Measurements from ENCODE around the gene PDGFA. TPM values are rescaled to one million over a fixed set of nuclear protein-coding genes. Genes with fewer than 3 reads are reported as not detected.

PDGFA gene
- total RNA-seq, 2 experiments from 2014 or later, result not detected

DNA sequence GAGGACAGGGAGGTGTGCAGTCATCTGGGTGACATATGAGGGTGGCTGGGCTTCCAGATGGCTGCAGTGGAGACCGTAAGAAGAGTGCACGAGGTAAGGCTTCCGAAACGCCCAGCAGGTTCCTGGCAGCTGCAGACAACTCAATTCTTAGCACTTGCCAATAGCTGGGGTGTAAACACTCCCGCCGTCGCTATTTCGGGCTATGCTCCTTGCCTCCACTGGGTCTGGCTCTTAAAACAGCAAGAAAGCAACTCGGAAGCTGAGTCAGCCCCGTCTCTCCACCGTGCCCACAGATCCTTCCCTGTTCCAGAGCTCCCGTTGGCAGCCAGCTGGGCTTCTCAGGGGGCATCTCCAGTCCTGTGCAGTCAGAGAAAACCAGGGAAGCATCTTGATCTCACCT, 6.1 kb upstream of the PDGFA start:
- CTCF ChIA-PET (ENCODE audit: unreplicated experiment), result no interaction called here
- Histone ChIP-seq H3K4me3 (ENCODE audit: low read depth, low read length, poor library complexity, severe bottlenecking) (no peak overlapping the region), H4K20me1 (ENCODE audit: insufficient read depth, low read length) (no peaks in the 10 kb centered on the region; the same call in 1 of the 2 replicates), H3K9me2 (ENCODE audit: insufficient read depth, low read length) (no peaks in the 10 kb centered on the region), H3K4me2 (ENCODE audit: low read length) (no peak overlapping the region), H3K79me2 (ENCODE audit: insufficient read depth, low read depth, low read length) (no peaks in the 10 kb centered on the region), H3K9me3 (ENCODE audit: low read length) (no peaks in the 10 kb centered on the region), H2AFZ (ENCODE audit: low read length) (no peak overlapping the region), H3K27ac (ENCODE audit: low read depth, low read length, poor library complexity, severe bottlenecking) (no peak overlapping the region), H3K36me3 (ENCODE audit: insufficient read depth, low read length) (no peaks in the 10 kb centered on the region), H3K4me1 (ENCODE audit: insufficient read depth, low read length, poor library complexity, severe bottlenecking) (no peaks in the 10 kb centered on the region)
- intact Hi-C loops (cut with micrococcal nuclease; ENCODE audit: unreplicated experiment), result no loop called here
- TF ChIP-seq, protein P1, sequence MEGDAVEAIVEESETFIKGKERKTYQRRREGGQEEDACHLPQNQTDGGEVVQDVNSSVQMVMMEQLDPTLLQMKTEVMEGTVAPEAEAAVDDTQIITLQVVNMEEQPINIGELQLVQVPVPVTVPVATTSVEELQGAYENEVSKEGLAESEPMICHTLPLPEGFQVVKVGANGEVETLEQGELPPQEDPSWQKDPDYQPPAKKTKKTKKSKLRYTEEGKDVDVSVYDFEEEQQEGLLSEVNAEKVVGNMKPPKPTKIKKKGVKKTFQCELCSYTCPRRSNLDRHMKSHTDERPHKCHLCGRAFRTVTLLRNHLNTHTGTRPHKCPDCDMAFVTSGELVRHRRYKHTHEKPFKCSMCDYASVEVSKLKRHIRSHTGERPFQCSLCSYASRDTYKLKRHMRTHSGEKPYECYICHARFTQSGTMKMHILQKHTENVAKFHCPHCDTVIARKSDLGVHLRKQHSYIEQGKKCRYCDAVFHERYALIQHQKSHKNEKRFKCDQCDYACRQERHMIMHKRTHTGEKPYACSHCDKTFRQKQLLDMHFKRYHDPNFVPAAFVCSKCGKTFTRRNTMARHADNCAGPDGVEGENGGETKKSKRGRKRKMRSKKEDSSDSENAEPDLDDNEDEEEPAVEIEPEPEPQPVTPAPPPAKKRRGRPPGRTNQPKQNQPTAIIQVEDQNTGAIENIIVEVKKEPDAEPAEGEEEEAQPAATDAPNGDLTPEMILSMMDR (conservative IDR thresholded peaks at IDR 0.05; ENCODE audit: low read length), result no peak
- TF ChIP-seq EZH2phosphoT487 (IDR thresholded peaks at IDR 0.05; ENCODE audit: borderline replicate concordance, low read depth, low read length), result no peak
- DNase-seq (ENCODE audit: low spot score), result no peak
- POLR2A ChIA-PET, result no interaction called here
- BruUV-seq (replicated peaks), result no TSS peak

DNA sequence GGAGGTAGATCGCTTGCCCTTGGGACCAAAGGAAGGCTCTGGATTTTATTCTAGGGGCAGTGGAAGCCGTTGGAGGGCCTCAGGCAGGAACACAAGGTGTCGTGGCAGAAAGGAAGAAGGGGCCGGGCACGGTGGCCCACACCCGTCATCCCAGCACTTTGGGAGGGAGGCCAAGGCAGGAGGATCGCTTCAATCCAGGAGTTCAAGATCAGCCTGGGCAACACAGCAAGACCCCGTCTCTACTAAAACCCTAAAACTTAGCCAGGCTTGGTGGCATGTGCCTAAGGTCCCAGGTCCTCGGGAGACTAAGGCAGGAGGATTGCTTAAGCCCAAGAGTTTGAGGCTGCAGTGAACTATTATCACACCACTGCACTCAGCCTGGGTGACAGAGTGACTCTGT, 5.2 kb upstream of the PDGFA start:
- Histone ChIP-seq H3K4me3 (ENCODE audit: low read depth, low read length, poor library complexity, severe bottlenecking) (no peak overlapping the region), H3K79me2 (ENCODE audit: insufficient read depth, low read depth, low read length) (no peaks in the 10 kb centered on the region), H3K27ac (ENCODE audit: low read depth, low read length, poor library complexity, severe bottlenecking) (no peak overlapping the region), H2AFZ (ENCODE audit: low read length) (no peak overlapping the region), H3K4me2 (ENCODE audit: low read length) (no peak overlapping the region), H3K36me3 (ENCODE audit: insufficient read depth, low read length) (no peaks in the 10 kb centered on the region), H3K9me2 (ENCODE audit: insufficient read depth, low read length) (no peaks in the 10 kb centered on the region), H3K9me3 (ENCODE audit: low read length) (no peaks in the 10 kb centered on the region), H4K20me1 (ENCODE audit: insufficient read depth, low read length) (no peaks in the 10 kb centered on the region; the same call in 1 of the 2 replicates), H3K4me1 (ENCODE audit: insufficient read depth, low read length, poor library complexity, severe bottlenecking) (no peaks in the 10 kb centered on the region)
- no peak for DNase-seq (ENCODE audit: low spot score)
- intact Hi-C loops (cut with micrococcal nuclease; ENCODE audit: unreplicated experiment), result no loop called here
- POLR2A ChIA-PET, result no interaction called here
- no TSS peak for BruUV-seq (replicated peaks)
- CTCF ChIA-PET (ENCODE audit: unreplicated experiment), result no interaction called here
- TF ChIP-seq, protein P1 (conservative IDR thresholded peaks at IDR 0.05; ENCODE audit: low read length), result no peak

DNA sequence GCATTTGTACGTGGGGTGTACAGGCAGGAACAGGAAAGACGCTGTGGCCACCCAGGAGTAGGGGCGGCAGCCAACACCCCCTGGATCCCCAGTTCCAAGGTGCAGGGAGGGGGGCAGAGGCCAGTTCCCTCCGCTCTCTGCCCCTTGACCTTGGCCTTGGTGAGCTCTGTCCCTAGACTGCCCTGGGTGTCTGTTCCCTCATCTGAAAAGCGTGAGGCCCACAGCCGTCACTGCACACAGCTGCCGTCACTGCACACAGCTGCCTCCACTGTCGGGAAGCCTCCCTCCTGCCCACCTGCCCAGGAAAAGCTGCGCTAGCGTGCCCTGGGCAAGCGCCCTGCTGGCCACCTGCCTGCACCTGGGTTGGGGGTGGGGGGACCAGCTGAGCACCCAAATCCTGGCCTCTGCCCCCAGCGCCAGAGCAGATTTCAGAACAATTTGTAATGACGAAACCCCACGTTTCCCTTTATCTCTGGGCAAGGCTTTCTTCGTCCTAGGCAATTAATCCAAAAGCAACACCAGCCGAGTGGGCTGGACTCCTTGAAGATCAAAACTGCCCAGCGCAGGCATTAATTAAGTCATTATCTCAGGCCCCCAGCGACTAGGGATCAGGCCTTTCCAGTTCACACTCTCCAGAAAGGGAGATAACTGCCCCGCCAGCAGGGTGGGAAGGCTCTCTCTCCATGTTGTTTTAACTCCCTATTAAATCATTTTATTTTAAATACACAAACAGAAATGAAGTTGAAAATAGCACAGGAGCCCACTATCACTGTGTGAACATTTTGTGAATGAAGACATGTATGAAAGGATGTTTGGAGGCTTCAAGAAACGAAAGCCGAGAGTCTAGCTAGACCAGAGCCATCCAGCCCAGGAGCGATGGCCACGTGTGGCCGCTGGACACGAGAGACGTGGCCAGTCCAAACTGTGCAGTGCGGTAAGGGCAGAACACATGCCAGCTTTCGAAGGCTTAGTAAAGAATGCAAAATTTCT, 4.0 kb upstream of the PDGFA start:
- H3K9me3 ChIP-seq (ENCODE audit: low read length), result no peaks in the 10 kb centered on the region
- H3K79me2 ChIP-seq (ENCODE audit: insufficient read depth, low read depth, low read length), result no peaks in the 10 kb centered on the region
- H4K20me1 ChIP-seq (ENCODE audit: insufficient read depth, low read length), result no peaks in the 10 kb centered on the region; the same call in 1 of the 2 replicates
- H3K36me3 ChIP-seq (ENCODE audit: insufficient read depth, low read length), result no peaks in the 10 kb centered on the region
- no peak overlapping the region for H3K27ac ChIP-seq (ENCODE audit: low read depth, low read length, poor library complexity, severe bottlenecking)
- no peak for DNase-seq (ENCODE audit: low spot score)
- TF ChIP-seq EZH2phosphoT487 (IDR thresholded peaks at IDR 0.05; ENCODE audit: borderline replicate concordance, low read depth, low read length), result no peak
- TF ChIP-seq, protein P1 (conservative IDR thresholded peaks at IDR 0.05; ENCODE audit: low read length), result no peak
- no TSS peak for BruUV-seq (replicated peaks)
- no peak overlapping the region for H3K4me2 ChIP-seq (ENCODE audit: low read length)
- intact Hi-C loops (cut with micrococcal nuclease; ENCODE audit: unreplicated experiment), result no loop called here
- no peak overlapping the region for H3K4me3 ChIP-seq (ENCODE audit: low read depth, low read length, poor library complexity, severe bottlenecking)
- H2AFZ ChIP-seq (ENCODE audit: low read length), result no peak overlapping the region
- H3K4me1 ChIP-seq (ENCODE audit: insufficient read depth, low read length, poor library complexity, severe bottlenecking), result no peaks in the 10 kb centered on the region
- no peaks in the 10 kb centered on the region for H3K9me2 ChIP-seq (ENCODE audit: insufficient read depth, low read length)
- POLR2A ChIA-PET, result no interaction called here
- CTCF ChIA-PET (ENCODE audit: unreplicated experiment), result no interaction called here
